DMS53 treated with DMSO at 0.1 percent for 48 hours (cell line): ENCODE results near the gene SLC18A3.

Experiments used
- DNase-seq: peaks from one replicate; lab custom pipeline; 2025; ENCODE audit not compliant: unreplicated experiment; lab: John Stamatoyannopoulos, UW

SLC18A3 gene

DNA sequence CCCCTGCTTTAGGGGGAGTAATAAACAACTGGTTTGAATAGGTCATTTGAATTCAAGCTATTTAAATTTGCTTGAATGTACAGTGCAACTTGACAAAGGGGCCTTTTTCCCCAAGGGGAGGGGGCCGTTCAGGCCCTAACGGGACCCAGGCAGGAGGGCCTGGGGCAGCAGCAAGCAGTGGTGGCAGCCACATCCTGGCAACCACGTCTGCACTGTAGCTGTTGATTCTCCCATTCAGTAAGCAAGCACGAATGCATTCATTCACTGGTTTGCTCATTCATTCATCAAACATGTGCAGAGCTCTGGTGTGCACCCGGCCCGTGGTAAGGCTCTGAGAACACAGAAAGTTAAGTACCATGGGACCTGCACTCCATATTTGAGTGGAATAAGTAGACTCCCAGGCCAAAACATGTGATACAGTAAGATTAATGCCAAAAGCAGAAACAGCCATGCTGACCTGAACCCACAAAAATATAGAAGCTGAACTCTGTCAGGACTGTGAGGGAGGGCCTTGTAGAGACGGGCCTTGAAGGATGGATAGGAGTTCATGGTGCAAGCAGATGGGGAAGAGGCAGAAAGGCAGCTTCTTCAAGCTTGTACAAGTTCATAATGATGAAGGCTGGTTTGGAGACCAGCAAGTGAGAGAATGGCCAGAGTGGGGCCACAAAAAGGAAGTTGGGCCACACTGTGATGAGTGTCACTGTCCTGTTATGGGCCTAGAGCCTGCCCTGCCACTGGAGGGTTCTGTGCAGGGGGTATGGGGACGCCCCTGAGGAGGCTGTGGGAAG is 40.0 kb downstream of the SLC18A3 start:
- no peak for DNase-seq

DNA sequence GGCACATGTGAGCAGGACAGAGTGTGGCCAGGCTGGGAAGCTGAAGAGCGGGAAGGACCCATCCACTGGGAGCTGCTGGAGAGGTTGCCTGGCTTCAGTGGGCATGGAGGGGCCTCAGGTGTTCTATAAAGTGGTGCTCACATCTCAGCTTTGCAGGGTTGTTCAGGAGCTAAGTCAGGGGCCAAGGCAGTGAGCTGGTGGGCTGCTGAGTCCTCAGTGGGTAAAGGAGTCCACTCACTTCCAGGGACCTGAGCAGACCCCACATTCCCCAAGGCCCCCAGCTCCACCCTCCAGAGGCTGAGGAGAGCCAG is 40.6 kb downstream of the SLC18A3 start:
- no peak for DNase-seq

DNA sequence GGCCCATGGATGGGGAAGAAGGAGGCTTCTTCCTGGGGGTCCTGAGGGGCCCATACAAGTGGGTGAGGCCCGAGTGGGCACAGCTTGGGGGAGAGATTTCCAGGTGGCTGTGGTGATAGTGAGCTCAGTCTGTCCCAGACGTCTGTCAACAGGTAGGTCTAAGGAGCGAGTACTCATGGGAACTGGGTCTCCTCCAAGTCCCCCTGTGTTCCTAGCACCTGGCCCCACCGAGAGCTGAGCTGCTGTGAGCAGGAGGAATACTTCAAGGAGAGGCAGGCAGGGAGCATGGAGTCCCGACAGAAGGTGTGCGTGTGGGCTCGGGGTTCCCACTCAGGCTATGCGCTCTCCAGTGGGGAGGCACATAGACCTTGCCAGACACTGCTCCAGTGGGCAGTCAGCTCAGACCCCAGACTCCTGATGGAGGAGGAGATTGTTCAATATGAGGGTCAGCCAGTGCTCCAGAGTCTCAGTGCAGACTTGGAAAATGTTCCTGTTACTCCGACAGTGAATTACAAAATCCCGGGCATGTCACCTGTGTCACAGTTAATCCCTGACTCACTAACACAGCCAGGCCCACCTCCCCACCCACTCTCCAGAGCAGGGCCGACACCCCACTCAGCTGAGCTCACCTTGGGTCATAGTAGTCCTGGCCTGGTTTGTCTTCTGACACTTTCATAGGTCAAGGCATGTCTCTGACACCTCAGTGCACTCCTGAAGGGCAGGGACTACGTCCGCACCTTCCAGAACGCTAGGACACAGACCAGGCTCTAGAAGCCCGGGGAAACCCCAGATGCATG is 41.1 kb downstream of the SLC18A3 start:
- DNase-seq, result no peak

DNA sequence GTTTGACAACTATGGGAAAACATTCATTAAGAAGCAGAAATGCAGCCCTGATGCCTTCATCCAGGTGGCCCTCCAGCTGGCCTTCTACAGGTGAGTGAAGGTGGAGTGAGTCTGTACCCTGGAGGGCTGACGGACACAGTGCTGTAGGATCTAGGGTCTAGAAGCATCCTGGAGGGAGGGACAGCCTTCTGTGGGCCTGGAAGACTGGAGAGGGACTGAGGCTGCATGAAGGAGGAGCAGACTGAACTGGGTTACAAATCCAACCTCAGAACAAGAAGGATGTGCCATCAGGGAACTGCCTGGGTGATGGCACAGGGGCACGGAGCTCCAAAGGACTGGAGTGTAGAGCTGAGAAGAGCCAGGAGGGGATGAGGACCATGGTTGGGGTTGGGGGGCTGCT is 41.8 kb downstream of the SLC18A3 start:
- DNase-seq, result no peak

DNA sequence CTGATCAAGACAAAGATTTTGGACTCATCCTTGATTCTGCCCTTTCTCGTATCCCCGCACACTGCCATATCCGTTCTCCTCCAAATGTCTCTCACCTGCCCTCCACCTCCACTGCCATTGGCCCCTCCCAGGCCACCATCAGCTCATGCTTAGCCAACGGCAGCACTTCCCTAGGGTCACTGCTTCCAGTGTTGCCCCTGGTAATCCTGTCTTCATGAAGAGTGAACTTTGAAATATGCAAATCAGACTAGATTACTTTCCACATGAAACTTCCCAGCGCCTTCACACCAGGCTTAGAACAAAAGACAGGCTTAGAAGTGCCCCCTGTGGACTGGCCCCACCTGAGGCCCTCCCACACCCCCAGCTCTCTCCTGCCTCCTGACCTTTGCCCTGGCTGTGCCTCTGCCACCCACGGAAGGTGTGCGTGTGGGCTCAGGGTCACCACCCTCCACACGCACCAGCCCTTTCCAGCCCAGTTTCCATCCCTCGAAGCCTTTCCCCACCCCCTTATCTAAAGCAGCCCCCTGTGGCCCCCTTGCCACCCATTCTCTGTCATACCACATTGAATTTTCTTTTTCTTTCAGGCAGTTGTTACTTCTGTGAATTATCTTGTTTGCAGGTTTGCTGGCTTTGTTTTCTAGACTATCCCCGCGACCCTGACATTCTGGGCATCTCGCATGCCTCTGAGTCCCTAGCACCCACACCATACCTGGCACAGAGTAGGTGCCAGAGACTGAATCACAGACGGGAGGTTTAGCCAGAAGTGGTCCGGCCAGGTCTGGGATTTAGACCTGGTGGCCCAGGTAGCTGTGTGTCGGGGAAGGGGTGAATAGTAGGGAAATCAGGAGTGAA is 42.5 kb downstream of the SLC18A3 start:
- DNase-seq, result no peak

DNA sequence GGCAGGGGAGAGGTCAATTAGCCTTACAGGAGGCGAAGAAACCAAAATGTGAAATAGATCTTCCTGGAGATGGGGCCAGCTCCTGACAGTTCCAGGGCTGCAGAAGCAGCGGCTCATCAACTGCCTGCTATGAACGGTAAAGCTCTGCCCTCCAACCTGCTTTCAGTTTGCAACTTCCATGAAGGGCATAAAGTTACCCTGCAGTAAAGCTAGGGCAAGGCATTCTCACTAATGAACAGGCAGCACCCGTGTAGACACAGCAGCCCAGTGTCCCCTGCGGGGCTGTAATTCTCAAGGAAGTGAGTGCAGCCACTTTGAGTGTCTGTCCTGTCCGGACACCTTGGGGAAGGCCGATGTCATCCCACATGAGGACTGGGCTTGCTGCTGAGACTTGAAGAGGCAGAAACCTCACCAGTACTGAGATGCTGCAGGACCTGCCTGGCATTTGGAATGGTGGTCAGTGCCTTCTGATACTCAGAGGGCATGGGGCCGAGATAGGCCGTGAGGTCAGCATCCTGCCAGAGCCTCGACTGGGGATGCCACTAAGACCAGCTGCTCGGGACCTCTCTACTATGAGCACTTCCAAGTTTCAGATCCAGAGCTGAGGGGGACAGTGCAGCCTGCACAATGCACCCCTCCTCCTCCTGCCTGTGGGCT is 43.3 kb downstream of the SLC18A3 start:
- no peak for DNase-seq

DNA sequence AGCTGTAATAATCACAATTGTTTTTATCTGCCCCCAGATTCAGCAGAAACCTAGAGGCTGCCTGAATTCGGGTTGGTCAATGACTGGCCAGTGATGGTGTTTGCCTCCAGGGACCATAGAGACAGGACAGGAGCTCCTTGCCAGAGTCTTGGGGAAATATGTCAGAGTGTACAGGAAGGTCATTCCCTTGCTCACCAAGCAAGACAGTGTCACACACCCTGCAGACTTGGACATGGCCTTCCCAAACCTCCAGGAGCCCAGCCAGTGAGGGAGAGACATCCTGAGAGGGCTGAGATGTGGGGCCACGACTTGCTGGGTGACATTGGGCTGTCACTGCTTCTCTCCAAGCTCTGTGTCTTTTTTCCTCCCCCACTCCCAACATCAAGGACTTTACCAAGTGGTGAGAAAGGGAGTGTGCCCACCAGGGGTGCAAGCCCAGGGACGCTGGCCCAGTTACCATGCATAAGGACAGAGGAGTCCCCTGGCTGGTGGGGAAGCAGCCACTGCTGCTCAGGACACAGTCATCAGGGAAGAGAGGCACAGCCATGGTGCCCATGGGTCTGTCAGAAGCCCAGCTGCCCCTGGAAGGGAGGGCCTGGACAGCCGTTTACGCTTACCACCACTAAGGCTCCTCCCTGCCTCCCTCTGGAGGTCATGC is 44.1 kb downstream of the SLC18A3 start:
- DNase-seq, result no peak

DNA sequence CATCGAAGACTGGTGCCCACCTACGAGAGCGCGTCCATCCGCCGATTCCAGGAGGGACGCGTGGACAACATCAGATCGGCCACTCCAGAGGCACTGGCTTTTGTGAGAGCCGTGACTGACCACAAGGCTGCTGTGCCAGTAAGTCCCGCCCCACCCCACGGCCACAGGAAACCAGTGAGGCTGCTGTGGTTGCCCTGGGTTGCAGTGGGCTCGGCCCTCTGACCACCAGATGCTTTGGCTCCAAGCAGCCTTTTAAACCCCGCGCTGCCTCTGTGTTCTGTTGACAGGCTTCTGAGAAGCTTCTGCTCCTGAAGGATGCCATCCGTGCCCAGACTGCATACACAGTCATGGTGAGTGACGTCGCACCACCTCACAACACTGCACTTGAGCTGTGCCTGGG is 45.0 kb downstream of the SLC18A3 start:
- DNase-seq, result no peak

DNA sequence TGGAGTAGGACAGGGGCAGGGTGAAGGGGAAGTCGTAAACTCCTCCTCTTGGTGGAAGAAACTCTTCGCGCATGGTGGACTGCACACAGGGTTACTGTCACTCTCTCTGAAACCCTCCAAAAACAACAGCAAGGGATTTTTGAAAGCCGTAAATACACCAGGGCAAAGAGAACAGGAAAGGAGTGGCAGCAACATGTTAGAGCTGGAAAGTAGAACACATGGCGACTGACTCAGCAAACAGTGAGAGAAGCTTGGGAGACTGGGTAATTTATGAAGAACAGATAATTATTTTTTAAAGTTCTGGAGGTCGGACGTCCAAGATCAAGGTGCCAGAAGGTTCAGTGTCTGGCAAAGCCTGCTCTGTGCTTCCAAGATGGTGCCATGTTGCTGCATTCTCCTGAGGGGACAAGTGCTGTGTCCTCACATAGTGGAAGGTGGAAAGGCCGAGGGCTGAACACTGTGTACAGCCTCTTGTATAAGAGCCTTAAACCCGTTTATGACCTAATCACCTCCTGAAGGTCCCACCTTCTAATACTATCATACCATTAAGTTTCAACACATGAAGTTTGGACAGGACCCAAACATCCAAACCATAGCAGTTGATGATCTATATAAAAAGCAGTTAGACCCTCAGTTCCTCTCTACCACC is 46.9 kb downstream of the SLC18A3 start:
- no peak for DNase-seq

DNA sequence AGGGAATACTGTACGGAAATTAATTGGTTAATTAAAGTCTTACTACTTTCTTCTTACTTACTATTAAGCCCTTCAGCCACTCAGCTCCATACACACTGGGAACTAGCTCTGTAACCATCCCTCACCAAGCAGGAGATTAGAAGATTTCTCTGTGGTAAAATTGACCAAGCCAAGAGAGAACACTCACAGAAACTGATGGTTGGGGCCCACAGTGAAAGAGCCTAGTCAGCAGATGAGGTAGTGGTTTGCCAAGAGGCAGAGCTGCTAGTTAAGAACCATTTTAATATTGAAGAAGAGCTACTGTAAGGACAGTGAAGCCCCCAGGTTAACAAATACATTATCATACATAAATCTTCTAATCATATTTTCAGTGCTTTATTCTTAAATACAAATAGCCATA is 47.5 kb downstream of the SLC18A3 start:
- no peak for DNase-seq

DNA sequence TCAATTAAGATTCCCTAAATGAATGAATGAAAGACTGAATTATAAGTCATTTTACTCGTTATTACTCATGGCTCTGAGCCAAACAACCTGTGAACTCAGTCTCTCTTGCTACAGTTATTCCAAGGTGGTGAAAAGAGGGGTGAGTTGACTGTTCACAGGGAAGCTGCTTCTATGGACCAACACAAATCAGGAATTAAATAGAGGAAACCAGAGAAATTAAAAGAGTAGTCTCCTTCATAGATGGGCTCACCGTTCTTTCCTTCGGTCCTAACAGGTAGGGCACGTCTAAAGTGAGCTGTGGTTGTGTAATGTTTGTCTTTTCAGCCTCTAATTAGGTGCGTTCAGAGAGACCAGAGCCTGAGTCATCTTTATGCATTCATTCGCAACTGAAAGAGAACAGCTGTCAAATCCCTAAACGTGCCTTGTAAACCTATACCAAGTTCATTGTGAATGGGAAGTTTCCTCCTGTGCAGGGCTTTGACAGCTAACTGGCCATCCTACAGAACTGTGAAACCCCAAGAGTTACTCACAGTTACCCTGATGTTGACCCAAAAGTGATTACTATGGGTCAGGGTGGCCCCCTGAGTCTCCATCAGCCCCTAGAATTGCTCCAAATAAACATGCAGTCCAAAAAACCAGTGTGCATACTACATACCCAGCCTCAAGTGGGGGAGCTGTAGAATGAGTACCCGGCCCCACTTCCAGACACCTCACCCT is 51.2 kb downstream of the SLC18A3 start:
- no peak for DNase-seq
